Measurements from ENCODE around the gene TYMS.

DNA sequence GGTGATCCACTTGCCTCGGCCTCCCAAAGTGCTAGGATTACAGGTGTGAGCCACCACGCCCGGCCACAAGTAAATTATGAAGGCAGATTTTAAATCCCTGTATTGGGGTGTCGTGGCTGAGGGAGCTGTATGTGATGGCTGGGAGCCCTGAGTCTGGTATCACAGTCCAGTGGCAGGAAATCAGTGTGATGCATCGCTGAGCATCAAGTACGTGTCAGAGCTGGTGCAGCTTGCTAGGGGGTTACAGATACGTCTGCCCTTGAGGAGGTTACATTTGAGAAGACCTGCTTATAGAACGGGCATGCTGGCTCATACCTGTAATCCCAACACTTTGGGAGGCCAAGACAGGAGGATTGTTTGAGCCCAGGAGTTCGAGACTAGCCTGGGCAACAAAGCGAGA, 50.6 kb downstream of the TYMS start:
- TF ChIP-seq, protein P1, sequence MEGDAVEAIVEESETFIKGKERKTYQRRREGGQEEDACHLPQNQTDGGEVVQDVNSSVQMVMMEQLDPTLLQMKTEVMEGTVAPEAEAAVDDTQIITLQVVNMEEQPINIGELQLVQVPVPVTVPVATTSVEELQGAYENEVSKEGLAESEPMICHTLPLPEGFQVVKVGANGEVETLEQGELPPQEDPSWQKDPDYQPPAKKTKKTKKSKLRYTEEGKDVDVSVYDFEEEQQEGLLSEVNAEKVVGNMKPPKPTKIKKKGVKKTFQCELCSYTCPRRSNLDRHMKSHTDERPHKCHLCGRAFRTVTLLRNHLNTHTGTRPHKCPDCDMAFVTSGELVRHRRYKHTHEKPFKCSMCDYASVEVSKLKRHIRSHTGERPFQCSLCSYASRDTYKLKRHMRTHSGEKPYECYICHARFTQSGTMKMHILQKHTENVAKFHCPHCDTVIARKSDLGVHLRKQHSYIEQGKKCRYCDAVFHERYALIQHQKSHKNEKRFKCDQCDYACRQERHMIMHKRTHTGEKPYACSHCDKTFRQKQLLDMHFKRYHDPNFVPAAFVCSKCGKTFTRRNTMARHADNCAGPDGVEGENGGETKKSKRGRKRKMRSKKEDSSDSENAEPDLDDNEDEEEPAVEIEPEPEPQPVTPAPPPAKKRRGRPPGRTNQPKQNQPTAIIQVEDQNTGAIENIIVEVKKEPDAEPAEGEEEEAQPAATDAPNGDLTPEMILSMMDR (conservative IDR thresholded peaks at IDR 0.05; ENCODE audit: low read depth, low read length): no peak
- no peak for TF ChIP-seq EZH2 (IDR thresholded peaks at IDR 0.05; ENCODE audit: borderline replicate concordance, low read depth, low read length, poor library complexity, severe bottlenecking)
